HG03469 (cell line): ENCODE results near the gene FRRS1.

Experiments used
- ATAC-seq: cut with Tn5 transposase; IDR thresholded peaks from one replicate; pipeline ENCODE4 v1.9.1; 2021; ENCODE audit warnings: mild to moderate bottlenecking, moderate library complexity, moderate number of reproducible peaks; ENCODE audit not compliant: unreplicated experiment

Gene FRRS1

GRCh38 chr1:99685516-99686180 is 80.8 kb downstream of the FRRS1 start:
- ATAC-seq: peak; percentile 85

- no peak for ATAC-seq
These were observed 84.1 kb downstream of the FRRS1 start for GRCh38 chr1:99682291-99682751.

- ATAC-seq: no peak
These were observed 84.9 kb downstream of the FRRS1 start for GRCh38 chr1:99681583-99681982.

GRCh38 chr1:99680270-99680669 is 86.2 kb downstream of the FRRS1 start:
- ATAC-seq: no peak

GRCh38 chr1:99677416-99677815 is 89.0 kb downstream of the FRRS1 start:
- ATAC-seq: no peak

- no peak for ATAC-seq
These were observed 89.6 kb downstream of the FRRS1 start for GRCh38 chr1:99676876-99677275.

- no peak for ATAC-seq
These were observed 90.4 kb downstream of the FRRS1 start for GRCh38 chr1:99675994-99676393.

GRCh38 chr1:99675292-99675691 is 91.1 kb downstream of the FRRS1 start:
- ATAC-seq: no peak

- no peak for ATAC-seq
These were observed 92.0 kb downstream of the FRRS1 start for GRCh38 chr1:99674115-99675064.

GRCh38 chr1:99673315-99673714 is 93.1 kb downstream of the FRRS1 start:
- ATAC-seq: no peak

- ATAC-seq: no peak
These were observed 93.8 kb downstream of the FRRS1 start for GRCh38 chr1:99672530-99673213.

- no peak for ATAC-seq
These were observed 94.4 kb downstream of the FRRS1 start for GRCh38 chr1:99672038-99672437.

- no peak for ATAC-seq
These were observed 95.9 kb downstream of the FRRS1 start for GRCh38 chr1:99670583-99670982.

- no peak for ATAC-seq
These were observed 96.6 kb downstream of the FRRS1 start for GRCh38 chr1:99669821-99670220.

- no peak for ATAC-seq
These were observed 97.1 kb downstream of the FRRS1 start for GRCh38 chr1:99669376-99669775.

GRCh38 chr1:99665212-99665611 is 101.2 kb downstream of the FRRS1 start:
- no peak for ATAC-seq

GRCh38 chr1:99663501-99663900 is 102.9 kb downstream of the FRRS1 start:
- no peak for ATAC-seq

- no peak for ATAC-seq
These were observed 103.8 kb downstream of the FRRS1 start for GRCh38 chr1:99662539-99663080.

GRCh38 chr1:99661780-99662179 is 104.7 kb downstream of the FRRS1 start:
- ATAC-seq: no peak

GRCh38 chr1:99660496-99660895 is 105.9 kb downstream of the FRRS1 start:
- no peak for ATAC-seq

GRCh38 chr1:99659755-99660210 is 106.7 kb downstream of the FRRS1 start:
- no peak for ATAC-seq
